GM19467 (cell line): ENCODE results near the gene ANKRD2.
A peak's percentile ranks its signal among the peaks of the same experiment; 100 is the strongest.
"Not testable (repeated sequence)": the region's sequence is repeated elsewhere in the genome, so short reads cannot be mapped to it uniquely, and the experiment has no call there.

Source experiments
- ATAC-seq: cut with Tn5 transposase; IDR thresholded peaks from one replicate; pipeline ENCODE4 v1.9.1; 2021; ENCODE audit warnings: mild to moderate bottlenecking, moderate library complexity; ENCODE audit not compliant: unreplicated experiment

The ANKRD2 gene

DNA sequence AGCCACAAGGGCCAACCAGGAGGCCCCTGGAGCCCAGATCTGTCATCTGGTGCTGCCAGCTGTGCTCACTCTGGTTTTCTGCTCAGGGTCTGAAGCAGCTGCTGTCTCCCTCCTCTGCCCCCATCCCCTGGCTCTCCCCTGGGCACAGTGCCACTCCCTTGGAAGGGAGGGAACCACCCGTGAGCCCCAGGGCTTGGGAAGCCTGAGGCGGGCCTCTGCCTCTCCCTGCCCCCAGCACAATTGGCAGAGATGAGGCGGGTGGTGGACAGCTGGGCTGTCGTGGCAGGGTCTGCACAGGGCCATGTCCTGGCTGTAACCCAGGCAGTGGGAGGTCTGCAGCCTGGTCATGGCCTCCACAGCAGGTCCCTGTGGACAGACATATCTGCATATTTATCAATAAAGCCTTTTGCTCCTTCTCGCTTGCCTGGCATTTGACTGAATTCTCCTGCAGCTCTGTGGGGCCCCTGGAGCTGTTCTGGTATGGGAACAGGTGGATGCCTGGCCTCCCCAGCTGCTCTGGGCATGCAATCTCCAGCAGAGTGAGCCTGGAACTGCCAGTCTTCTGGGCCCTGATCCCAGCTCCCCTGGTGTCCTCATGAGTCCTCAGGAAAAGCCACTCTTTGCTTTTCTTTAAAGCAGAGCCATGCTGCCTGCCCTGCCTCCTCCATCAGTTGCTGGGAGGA is 1.6 kb upstream of the ANKRD2 start:
- no peak for ATAC-seq

DNA sequence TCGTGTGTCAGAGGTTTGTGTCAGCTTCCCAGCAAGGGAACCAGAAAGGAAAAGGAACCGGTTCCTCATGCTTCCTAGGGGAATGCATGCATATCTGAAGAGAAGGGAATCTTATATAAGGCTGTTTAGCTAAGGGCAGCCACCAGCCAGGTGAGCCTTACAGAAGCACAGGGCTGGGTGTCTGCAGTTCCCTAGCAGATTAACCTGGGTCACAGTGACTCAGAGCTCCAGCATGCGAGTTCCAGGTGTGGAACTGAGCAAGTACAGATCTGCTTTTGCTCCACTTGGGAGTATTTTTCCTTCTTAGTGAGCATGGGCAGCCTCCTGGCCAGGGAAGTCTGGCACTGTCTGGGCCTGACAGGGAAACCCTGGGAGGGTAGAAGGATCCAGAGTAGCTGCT is 957 bp upstream of the ANKRD2 start:
- ATAC-seq, result no peak

DNA sequence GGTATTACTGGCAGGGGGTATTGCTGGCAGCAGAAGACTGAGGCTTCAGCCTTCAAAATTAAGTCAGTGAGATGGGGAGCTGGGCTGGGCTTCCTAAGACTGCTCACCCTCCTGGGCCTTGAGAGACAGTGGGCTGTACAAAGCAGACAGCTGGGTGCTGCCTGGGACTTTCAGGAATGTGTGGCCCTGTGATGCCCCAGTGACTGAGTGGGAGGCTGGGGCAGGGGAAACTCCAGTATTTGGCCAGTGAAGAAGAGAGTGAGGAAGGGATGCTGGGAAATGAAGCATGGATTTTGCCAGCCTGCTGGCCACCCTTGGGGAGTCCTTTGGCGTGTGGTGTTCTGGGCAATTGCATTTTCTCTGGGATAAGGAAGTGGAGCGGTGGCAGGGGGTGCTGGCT is 442 bp downstream of the ANKRD2 start:
- no peak for ATAC-seq

DNA sequence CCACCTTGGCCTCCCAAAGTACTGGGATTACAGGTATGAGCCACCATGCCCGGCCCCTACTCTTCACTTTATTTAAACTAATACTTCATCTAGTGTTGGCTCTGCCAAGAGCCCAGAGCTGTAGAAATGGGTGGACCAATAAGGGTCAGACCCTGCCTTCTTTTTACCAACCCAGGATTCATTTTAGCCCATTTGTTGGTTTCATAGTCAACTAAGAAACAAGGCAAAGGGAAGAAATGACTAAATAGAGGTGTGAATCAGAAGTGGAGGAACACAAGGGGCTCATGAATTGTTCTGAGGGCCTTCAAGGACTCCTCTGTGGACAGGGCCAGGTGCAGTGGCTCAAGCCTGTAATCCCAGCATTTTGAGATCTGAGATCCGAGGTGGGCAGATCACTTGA is 1.1 kb downstream of the ANKRD2 start:
- ATAC-seq, result no peak

DNA sequence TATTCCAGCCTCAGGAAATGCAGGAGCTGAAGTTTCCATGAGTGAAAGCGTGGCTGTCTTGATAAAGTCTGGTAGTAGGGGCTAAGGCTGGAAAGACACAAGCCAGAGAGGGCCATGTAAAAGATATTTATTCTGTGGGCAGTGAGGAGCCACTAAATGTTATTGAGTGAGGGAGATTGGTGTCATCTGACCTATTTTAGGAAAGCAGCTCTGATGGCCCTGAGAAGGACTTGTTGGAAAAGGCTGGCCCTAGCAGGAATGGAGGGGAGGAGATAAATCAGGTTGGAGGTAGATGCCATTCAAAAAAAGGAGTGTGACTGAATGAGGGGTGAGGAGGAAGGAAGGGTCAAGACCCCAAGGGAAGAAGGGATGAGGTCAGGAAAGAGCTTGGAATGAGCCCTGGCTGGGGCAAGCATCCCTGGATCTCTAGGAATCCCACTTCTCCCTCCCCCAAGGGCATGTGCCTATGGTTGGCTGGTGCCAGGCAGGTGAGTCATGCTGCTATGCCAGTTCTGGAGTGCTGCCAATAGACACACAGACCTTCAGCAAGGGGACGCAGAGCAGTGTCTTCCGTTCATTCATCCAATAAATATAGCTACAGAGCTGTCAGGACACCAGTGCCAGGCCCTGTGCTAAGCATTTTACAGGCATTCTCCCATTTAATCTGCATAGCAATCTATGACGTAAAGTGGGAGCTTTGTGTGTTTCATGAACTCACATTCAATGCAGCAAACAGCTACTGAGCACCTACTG is 2.0 kb downstream of the ANKRD2 start:
- ATAC-seq, result no peak

DNA sequence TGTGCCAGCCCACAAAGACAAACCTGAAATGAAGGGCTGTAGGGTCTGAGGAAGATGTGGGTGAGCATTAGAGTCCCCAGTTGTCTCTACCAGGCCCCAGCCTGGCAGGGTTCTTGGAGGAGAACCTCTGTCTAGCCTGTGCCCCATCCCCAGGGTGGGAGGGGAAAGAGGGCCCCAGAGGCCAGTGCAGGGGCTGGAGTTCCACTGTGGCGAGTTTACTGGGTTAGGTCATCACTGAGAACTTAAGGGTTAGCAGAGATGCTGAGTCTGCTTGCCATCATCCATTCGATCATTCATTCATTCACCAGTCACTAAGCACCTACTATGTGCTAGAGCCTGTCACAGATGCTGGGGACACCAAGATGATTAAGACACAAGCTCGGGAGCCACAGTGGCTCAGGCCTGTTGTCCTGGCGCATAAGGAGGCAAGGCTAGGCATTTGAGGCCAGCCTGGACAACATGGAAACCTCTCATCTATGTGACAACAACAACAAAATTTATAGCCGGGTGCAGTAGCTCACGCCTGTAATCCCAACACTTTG is 2.6 kb downstream of the ANKRD2 start:
- no peak for ATAC-seq

DNA sequence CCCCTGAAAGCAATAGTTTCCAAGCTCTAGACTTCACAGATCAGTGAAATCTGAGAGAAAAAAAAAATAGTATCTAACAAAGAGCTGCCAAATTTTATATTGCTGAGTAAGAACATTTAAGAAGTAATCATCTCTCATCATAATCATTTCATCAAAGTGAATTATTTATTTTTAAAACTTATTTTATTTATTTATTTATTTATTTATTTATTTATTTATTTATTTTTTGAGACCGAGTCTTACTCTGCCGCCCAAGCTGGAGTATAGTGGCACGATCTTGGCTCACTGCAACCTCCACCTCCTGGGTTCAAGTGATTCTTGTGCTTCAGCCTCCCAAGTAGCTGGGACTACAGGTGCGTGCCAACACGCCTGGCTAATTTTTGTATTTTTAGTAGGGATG is 3.9 kb downstream of the ANKRD2 start:
- ATAC-seq, result not testable (repeated sequence)

DNA sequence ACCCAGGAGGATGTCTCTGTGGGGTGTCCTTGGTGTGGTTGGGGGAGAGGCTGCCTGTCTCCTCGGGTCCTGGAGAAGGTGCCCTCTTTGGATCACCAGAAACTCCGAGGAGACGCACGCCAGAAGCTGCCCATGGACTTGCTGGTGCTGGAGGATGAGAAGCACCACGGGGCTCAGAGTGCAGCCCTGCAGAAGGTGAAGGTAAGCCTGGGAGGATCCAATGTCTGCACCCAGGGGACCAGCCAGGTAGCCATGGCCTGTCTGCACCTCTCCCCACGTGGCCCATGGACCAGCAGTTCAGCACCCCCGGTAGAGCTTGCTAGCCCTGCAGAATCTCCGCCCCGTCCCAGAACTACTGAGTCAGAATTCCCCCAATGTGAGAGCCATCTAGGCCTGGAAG is 5.1 kb downstream of the ANKRD2 start:
- ATAC-seq, result no peak

DNA sequence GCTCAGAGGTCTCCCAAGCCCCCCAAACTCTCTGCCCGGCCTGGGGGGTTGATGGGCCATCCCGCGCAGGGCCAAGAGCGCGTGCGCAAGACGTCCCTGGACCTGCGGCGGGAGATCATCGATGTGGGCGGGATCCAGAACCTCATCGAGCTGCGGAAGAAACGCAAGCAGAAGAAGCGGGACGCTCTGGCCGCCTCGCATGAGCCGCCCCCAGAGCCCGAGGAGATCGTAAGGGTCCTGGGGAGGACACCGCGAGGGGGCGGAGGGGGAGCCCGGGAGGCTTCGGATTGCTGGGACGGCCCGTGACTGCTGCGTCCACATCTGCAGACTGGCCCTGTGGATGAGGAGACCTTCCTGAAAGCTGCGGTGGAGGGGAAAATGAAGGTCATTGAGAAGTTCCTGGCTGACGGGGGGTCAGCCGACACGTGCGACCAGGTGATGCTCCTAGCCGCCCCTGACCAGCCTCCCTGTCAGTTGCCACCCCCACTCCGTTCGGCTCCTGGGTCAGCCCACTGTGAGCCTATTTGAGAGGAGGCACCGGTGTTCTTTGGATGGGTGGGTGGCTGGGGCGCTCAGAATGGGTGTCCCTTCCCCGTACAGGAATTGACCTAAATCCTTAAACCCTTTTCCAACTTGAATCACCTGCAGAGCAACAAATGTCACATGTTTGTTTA is 5.7 kb downstream of the ANKRD2 start:
- no peak for ATAC-seq

DNA sequence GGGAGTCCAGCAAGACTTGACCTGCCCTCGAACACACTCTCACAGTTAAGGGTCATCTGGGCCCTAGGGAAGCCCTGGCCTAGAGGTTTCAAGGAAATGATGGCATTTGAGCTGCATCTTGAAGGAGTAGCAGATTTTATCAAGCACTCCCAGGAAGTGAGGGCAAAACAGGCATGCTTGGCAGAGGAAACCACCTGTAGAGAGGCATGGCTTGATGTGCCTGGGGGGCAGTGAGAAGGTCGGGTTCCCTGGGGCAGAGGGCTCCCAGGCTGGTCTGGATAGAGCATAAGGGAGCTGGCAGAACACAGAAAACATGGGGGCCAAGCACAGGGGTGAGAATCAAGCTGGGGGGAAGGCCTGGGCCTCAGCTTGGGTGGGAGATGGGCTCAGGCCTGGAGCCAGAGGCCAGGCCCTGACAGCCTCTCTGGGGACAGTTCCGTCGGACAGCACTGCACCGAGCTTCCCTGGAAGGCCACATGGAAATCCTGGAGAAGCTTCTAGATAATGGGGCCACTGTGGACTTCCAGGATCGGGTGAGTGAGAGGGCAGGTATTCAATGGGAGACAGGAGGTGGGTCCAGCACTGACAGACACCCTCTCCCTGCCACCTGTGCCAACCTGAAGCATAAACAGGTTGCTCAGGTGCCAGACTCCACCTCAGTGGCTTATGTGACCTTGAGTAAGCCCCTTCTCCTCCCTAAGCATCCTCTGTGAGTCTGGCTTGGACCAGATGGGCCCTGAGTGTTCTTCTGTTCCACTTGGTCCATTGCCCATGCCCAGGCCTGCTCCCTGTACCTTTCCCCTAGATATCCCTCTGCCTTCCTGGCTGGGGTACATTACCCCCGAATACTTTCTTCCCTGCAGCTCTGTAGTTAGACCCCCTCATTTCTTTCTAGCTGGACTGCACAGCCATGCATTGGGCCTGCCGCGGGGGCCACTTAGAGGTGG is 8.1 kb downstream of the ANKRD2 start:
- ATAC-seq, result no peak

DNA sequence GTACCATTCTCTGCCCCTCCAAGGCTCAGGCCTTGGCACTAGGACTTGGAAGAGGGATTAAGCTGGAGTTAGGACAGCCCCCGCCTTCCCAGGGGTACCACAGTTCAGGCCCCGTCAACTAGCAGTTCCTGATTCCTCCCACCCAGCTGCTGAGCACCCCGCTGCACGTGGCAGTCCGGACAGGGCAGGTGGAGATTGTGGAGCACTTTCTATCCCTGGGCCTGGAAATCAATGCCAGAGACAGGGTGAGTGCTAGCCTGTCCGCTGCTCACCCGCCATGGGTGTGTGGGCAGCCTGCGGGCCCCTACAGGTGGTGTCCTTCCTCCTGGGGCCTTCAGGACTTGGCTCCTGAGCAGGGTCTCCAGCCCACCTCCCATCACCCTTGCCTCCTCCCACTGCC is 9.6 kb downstream of the ANKRD2 start:
- no peak for ATAC-seq

DNA sequence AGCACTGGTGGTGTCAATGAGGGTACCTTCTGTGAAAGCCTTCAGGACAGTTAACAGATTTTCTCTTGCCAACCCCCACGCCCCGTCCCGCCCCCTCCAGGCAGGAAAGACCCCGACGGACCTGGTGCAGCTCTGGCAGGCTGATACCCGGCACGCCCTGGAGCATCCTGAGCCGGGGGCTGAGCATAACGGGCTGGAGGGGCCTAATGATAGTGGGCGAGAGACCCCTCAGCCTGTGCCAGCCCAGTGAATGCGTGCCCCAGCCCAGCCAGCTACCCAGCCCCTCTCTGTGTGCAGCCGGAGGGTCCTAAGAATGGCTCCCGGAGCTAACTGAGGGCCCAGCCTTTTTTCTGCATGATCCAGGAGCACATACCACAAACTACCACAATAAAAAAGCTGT is 10.9 kb downstream of the ANKRD2 start:
- no peak for ATAC-seq

DNA sequence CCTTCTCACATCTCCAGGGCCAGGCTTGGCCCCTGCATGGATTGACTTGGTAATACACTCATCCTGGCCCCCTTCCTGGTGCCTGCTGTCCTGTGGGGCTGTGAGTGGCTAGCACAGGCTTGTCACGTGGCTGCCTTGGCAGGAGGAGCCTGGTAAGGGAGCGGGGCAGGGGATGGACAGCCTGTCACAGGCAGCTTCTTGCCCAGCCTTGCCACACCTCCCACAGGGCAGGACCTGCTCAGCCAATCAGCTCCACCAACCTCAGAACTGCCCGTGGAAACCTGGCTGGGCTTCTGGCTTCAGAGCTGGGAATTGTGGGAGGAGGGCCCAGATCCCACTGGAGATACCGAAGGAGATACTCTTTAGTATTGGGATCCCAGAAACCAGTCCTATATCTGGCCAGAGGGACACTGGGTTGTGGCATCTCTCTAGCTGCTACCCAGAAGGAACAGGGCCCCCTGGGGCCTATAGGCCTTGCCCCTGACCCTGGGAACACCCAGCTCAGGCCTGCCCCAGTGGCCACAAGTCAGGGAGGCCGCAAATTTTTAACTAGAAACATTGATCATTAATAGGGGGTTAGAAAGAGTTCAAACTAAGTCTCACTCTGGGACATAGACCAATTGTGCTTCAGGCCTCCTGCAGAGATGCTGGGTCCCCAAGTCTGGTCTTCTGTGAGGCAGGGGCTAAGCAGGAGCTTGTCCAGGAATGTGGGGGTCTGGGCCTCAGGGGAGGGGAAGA is 11.7 kb downstream of the ANKRD2 start, which contains the start of gene HOGA1:
HOGA1 (plus strand) TSS at position 330 of the 738 bp plus-strand sequence; CDS start at position 645, 315 bp downstream.
- peak; percentile 52 for ATAC-seq

DNA sequence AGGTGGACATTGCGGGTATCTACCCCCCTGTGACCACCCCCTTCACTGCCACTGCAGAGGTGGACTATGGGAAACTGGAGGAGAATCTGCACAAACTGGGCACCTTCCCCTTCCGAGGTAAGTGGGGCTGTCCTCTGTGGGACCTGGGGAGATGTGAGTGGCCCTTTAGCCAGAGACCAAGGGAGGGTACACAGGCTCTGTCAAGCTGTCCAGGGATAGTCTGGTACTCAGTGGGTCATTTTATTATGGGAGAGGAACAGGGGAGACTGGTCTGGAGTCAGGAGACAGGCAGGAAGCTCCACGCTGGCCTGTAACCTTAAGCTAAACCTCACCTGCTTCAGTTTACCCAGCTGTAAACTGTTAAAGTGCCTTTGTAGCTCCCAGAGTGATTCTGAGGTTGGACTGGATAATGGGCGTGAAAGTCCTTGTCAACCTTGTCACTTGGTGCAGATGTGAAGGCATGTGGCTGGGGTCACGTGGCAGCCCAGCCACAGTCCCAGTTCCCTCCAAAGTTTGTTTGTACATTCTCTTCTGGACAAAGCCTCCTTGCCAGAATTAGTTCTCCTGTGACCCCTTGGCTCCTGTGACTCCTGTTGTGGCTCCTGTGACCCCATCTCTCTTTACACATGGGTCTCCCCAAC is 12.3 kb downstream of the ANKRD2 start:
- ATAC-seq, result peak; percentile 9

DNA sequence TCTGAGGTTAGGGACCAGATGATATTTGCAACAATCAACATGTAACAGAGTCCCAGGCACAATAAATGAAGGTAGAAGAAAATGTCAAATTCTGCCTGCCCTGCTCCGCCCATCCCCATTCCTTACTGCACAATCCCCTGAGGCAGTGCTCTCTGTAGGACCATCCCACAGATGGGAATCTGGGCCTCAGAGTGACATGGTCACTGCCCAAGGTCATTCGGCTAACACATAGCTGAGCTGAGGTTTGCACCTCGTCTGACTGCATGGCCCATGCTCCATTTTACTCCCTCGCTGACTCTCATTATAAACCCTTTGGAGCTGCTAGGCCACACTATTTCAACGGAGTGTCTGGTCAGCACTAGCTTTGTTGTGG is 12.8 kb downstream of the ANKRD2 start:
- no peak for ATAC-seq

DNA sequence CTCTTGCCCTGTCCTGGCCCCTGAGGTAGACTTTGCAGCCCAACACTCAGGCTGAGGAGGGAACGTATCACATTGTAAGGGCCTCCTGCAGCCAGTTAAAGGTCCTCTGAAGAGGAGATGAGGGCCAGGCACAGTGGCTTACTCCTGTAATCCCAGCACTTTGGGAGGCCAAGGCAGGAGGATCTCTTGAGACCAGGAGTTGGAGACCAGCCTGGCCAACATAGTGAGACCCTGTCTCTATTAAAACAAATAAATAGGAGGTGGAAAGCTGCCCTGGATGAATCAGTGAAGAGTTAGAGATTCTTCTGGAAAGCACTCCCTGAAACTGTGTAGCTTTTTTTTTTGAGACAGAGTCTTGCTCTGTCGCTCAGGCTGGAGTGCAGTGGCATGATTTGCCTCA is 14.6 kb downstream of the ANKRD2 start:
- ATAC-seq, result no peak

DNA sequence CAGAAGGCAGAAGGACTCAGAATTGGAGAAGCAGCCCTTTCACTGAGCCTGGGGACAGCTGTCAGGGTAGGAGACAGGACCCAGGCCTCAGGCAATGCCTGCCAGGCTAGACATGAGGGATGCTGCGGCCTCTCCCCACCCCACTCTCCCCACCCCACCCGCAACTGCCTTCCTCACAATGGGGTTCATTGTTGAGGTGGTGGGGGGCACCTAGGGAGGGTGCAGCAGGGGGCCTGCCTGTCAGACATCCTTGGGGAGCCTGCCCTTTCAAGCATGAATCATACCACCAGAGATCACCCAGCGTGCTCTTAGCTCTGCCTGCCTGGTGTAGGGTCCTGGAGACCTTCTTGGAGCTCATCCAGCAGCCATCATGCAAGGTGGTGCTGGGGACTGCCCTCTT is 16.9 kb downstream of the ANKRD2 start, which contains the start of gene C10orf62:
C10orf62 (plus strand) TSS at position 243 of the 400 bp plus-strand sequence. CDS start 177 bp downstream, outside the sequence.
- no peak for ATAC-seq

DNA sequence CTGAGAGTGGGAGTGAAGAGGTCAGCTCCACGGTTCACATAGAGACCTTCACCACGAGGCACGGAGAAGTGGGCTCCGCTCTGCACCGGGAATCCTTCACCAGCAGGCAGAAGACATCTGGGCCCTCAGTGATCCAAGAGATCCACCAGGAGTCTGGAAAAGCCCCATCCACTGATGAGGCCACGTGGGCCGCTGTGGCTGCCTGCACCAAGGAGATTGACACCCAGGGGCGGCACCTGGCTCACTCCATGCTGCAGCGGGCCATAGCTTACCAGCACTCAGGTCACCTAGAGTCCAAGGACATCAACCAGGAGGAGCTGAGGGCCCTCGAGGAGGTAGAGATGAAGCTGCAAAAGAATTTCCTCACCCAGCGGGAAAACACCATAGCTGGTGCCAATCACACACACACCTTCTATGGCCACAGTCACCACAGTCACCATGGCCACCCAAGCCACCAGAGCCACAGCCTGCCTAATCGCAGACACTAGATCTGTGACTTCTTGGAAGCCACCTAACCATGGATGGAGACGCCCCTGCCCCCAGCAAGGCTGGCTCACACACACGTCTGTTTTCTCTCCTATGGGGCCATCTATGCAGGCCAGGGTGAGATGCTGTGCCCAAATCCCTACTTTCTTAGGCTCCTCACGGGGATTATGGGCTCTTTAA is 17.6 kb downstream of the ANKRD2 start:
- ATAC-seq, result no peak
